ENCODE data around the gene SLC2A8. TPM values are rescaled to one million over a fixed set of nuclear protein-coding genes. Genes with fewer than 3 reads are reported as not detected.

The SLC2A8 gene
- total RNA-seq, 1 donor from 2014 or later = 13.8 TPM

DNA sequence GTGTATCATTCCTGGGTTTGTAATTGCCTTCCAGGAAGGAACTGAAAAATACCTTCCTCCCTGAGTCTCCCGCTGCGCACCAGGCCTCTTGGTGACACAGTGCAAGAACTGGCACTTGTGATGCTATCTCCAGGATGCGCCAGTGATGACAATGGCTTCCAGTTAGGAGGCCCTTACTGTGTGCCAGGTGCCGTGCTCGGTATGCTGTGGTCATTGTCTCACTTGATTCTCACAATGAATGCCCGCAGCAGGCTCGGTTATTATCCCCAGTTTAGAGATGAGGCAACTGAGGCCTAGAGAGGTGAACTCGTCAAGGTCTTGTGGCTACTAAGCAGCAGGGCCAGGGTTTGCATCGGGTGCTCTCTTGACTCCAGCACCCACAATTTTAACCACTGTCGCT is 31.5 kb upstream of the SLC2A8 start:
- Histone ChIP-seq H3K4me3 (no peak overlapping the region), H3K9me3 (no peaks in the 10 kb centered on the region), H3K27me3 (no peaks in the 10 kb centered on the region), H3K36me3 (no peaks in the 10 kb centered on the region), H3K27ac (no peak overlapping the region), H3K4me1 (peaks cover 13% of the 10 kb centered on the region)
- TF ChIP-seq, protein P1, sequence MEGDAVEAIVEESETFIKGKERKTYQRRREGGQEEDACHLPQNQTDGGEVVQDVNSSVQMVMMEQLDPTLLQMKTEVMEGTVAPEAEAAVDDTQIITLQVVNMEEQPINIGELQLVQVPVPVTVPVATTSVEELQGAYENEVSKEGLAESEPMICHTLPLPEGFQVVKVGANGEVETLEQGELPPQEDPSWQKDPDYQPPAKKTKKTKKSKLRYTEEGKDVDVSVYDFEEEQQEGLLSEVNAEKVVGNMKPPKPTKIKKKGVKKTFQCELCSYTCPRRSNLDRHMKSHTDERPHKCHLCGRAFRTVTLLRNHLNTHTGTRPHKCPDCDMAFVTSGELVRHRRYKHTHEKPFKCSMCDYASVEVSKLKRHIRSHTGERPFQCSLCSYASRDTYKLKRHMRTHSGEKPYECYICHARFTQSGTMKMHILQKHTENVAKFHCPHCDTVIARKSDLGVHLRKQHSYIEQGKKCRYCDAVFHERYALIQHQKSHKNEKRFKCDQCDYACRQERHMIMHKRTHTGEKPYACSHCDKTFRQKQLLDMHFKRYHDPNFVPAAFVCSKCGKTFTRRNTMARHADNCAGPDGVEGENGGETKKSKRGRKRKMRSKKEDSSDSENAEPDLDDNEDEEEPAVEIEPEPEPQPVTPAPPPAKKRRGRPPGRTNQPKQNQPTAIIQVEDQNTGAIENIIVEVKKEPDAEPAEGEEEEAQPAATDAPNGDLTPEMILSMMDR (IDR thresholded peaks at IDR 0.05) = no peak
- TF ChIP-seq POLR2A (IDR thresholded peaks at IDR 0.05) (no peak), POLR2AphosphoS5 (IDR thresholded peaks at IDR 0.05; ENCODE audit: insufficient read depth in 1 of 2, low read depth in 1 of 2) (no peak)
- peak in 1 of 2 donors; percentile 72 for DNase-seq (ENCODE audit: extremely low spot score in 2 of 2)
- intact Hi-C loops (cut with DNase I) = no loop called here

DNA sequence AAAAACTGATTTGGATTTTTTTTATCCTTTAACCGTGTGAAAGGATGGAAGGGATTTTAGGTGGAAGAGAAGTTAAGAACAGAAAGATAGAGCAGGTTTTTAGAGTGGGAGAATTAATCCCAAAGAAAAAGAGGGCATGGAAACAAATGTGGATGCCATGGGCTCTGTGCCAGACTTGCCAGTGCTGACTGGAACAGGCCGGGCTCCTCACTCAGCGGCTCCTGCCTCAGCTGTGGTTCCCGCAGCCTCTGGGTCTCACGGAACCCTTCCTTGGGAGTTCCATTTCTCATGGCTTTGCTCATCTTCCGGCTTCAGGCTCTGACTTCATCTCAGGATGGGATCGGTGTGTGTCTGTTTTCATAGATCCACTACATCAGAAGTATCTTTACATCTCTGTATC is 30.4 kb upstream of the SLC2A8 start:
- DNase-seq (ENCODE audit: extremely low spot score in 2 of 2) = peak in 1 of 2 donors; percentile 40
- H3K36me3 ChIP-seq = no peaks in the 10 kb centered on the region
- H3K27me3 ChIP-seq = no peaks in the 10 kb centered on the region
- TF ChIP-seq POLR2AphosphoS5 (IDR thresholded peaks at IDR 0.05; ENCODE audit: insufficient read depth in 1 of 2, low read depth in 1 of 2) = no peak
- TF ChIP-seq, protein P1 (IDR thresholded peaks at IDR 0.05) = no peak
- TF ChIP-seq POLR2A (IDR thresholded peaks at IDR 0.05) = no peak
- no peak overlapping the region for H3K4me3 ChIP-seq
- intact Hi-C loops (cut with DNase I) = no loop called here
- H3K27ac ChIP-seq = no peak overlapping the region
- no peaks in the 10 kb centered on the region for H3K9me3 ChIP-seq
- H3K4me1 ChIP-seq = peaks cover 2% of the 10 kb centered on the region

DNA sequence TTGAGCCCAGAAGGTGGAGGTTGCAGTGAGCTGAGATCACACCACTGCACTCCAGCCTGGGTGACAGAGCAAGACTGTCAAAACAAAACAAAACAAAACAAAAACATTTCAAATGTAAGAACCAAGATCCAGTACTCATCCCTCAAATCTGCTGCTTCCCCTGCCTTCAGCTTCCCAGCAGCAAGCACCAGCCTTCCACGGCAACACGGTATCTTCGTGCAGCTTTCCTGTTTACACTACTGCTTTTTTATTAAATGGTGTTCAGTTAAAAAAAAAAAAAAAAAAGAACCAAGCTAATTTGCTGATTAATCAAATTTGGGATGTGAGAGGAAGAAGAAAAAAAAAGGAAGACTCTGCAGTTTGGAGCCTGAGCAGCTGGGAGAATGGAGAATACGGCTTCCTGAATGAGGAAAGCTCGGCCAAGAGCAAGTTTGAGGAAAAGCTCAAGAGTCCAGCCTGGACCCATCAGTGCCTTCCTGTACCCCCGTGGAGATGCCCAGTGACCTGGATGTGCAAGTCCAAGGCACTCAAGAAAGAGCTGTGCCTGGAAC is 28.0 kb upstream of the SLC2A8 start:
- Histone ChIP-seq H3K36me3 (no peaks in the 10 kb centered on the region), H3K9me3 (no peaks in the 10 kb centered on the region), H3K4me3 (no peak overlapping the region), H3K27ac (no peak overlapping the region), H3K4me1 (no peaks in the 10 kb centered on the region), H3K27me3 (no peaks in the 10 kb centered on the region)
- DNase-seq (ENCODE audit: extremely low spot score in 2 of 2) = peak in 1 of 2 donors; percentile 61
- TF ChIP-seq, protein P1 (IDR thresholded peaks at IDR 0.05) = no peak
- no peak for TF ChIP-seq POLR2A (IDR thresholded peaks at IDR 0.05)
- intact Hi-C loops (cut with DNase I) = no loop called here

DNA sequence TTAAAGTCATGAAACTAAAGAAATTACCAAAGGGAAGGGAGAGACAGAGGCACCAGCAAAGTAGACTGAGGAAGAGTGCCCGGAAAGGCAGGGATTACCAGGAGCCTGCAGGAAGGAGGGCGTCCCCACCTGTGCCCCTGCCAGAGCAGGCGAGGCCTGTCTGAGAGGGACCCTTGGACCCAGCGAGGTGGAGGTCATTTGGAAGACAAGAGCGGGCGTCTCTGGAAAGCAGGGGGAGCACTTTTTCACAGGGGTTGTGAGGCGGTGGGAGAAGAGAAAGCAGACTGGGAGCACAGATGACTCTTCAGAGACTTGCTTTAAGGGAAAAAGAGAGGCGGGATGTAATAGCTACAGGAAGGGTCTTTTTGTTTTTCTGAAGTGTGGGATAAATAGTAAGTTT is 27.5 kb upstream of the SLC2A8 start:
- TF ChIP-seq POLR2A (IDR thresholded peaks at IDR 0.05) (no peak), POLR2AphosphoS5 (IDR thresholded peaks at IDR 0.05; ENCODE audit: insufficient read depth in 1 of 2, low read depth in 1 of 2) (no peak)
- TF ChIP-seq, protein P1 (IDR thresholded peaks at IDR 0.05) = no peak
- intact Hi-C loops (cut with DNase I) = no loop called here
- H3K4me3 ChIP-seq = no peak overlapping the region

DNA sequence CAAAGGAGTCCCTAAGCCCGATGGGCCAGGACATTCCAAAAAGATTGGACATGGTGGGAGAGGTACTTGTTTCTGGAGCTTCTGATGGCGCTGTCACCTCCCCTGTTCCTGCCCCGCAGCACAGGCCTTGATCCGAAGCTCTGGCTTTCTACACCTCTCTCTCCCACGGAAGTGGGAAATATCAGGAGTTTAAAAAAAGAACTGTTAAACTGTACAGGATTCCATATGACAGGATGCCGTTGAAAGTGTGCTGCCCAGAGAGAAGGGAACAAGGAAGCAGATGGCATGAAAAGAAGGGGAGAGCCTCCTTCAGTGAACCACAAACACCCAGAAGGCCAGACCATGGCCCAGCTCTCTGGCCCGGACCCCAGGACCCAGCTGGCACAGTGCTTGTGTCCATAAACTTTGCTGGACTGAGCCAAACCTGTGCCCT is 26.8 kb upstream of the SLC2A8 start:
- intact Hi-C loops (cut with DNase I) = no loop called here
- no peak overlapping the region for H3K4me3 ChIP-seq
- H3K4me1 ChIP-seq = no peaks in the 10 kb centered on the region
- no peak overlapping the region for H3K27ac ChIP-seq
- TF ChIP-seq, protein P1 (IDR thresholded peaks at IDR 0.05) = no peak
- TF ChIP-seq POLR2A (IDR thresholded peaks at IDR 0.05) = no peak
- no peak for TF ChIP-seq POLR2AphosphoS5 (IDR thresholded peaks at IDR 0.05; ENCODE audit: insufficient read depth in 1 of 2, low read depth in 1 of 2)
- H3K9me3 ChIP-seq = no peaks in the 10 kb centered on the region
- peak in 1 of 2 donors; percentile 42 for DNase-seq (ENCODE audit: extremely low spot score in 2 of 2)
- H3K27me3 ChIP-seq = no peaks in the 10 kb centered on the region
- no peaks in the 10 kb centered on the region for H3K36me3 ChIP-seq

More for the DNA sequence above, 27.5 kb upstream of the SLC2A8 start:
- H3K4me1 ChIP-seq = no peaks in the 10 kb centered on the region
- no peak overlapping the region for H3K27ac ChIP-seq
- no peaks in the 10 kb centered on the region for H3K9me3 ChIP-seq
- no peaks in the 10 kb centered on the region for H3K27me3 ChIP-seq
- H3K36me3 ChIP-seq = no peaks in the 10 kb centered on the region
- DNase-seq (ENCODE audit: extremely low spot score in 2 of 2) = peak in 1 of 2 donors; percentile 64

Data from vagina (tissue), 2 donors.